Measurements from ENCODE around the gene SGO2.
"Not testable (repeated sequence)": the region's sequence is repeated elsewhere in the genome, so short reads cannot be mapped to it uniquely, and the experiment has no call there.

Gene SGO2

DNA sequence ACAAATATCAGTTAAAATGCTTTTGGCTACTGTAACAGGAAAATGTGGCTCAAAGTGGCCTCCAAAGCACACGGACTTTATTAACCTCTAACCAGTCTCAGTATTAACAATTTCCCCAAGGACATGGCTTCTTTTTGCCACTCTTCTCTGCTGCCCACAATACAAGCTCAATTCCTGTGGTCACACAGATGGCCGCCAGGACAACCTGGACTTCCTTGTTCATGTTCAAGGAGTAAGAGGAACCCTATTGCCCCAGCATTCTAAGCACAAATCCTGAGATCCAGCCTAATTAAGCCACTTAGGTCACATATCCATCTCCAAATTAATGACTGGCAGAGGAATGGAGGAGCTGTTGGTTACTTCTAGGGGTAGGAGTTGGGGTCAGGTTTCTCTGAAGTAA, 98.0 kb downstream of the SGO2 start:
- DNase-seq (ENCODE audit: low spot score): no peak

DNA sequence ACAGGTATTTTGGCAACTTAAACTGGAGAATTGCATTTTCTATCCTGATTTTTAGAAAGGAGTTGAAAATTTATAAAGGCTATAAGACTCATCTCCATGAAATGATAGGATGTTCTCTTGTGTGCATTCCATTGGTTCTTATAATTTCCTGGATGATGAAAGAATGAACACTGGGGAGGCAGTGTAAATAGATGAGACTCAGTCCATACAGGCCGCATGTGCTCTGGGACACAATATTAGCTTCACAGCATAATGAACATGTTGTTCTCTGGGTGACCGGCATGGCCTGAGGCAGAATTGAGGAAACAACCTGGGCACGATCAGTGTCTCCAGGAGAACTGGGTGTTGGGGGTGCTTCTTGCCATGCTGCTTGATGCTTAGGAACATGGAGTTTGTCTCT, 98.7 kb downstream of the SGO2 start:
- DNase-seq (ENCODE audit: low spot score): no peak

DNA sequence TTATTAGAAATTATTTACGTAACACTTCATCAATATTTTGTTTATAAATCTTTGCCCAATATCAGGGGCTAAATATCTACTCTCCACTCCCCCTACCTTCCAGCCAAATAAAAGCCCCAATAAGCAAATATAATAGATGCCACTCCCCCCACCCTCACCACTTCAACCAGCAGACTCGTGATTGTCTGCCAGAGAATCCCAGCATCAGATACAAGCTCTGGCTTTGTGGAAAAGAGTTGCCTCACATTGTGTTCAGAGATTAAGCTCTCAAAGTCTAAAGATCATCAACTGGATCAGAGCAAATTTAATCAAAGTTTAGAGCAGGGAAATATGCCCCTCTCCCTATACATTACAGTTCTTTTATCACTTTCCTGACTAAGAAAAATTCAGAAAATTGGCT, 99.3 kb downstream of the SGO2 start:
- DNase-seq (ENCODE audit: low spot score): no peak

DNA sequence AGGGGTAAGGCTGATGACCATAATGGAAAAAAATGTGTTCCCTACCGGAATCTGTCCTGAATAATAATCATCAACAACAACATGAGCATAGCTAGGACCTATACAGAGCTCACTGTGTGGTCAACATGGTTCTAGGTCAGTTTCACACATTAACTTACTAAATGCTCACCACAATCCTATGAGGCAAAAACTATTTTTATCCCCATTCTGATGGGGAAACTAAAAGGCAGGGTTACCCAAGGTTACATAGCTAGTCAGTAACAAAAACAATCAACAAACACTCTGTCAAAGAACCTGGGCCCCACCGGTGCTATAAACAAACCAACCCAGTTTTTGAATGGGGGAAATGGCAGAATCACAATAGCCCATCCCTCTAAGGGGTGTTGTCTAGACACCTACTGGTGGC, 100.0 kb downstream of the SGO2 start:
- no peak for DNase-seq (ENCODE audit: low spot score)

DNA sequence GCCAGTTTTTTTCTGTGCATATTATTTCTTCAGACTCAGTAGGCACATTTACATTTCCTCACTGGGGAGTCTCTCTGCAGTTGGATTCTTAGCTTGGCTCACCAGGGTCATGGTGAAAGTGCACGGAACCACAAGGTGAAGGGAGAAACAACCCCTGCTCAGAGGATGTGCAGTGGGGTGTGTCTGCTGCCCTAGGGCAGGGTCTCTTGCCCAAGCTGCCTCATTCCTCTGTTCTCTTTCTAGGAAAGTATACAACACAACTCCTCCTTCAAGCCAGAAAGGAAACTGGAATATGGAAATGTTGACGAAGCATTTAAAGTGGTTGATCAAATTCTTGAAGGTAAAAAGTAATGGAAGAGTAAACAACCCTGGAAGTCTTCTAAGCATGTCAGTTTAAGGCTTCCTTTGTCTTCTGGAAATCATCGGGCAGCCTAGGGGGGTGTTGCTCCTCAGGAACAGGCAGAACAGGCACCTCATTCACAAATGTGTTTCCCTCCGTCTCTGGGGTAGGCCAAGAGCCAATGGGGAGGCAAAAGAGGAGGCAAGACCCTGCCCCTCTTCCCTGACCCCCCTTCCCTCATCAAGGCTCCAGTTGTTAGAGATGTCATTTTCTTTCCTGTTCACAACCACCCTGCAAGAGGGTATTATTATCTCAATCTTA, 101.2 kb downstream of the SGO2 start:
- DNase-seq (ENCODE audit: low spot score): no peak

DNA sequence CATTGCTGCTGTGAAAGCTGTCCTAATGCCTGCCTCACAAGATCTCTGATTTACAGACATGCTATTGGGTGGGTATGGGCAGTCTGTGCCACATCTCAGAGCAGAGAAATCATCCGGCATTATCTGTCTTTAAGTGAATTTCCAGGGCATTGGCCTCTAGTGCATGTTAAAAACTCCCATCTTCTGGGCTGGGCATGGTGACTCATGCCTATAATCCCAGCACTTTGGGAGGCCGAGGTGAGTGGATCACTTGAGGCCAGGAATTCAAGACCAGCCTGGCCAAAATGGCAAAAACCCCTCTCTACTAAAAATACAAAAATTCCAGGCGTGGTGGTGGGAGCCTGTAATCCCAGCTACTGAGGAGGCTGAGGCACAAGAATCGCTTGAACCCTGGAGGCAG, 102.5 kb downstream of the SGO2 start:
- not testable (repeated sequence) for DNase-seq (ENCODE audit: low spot score)

DNA sequence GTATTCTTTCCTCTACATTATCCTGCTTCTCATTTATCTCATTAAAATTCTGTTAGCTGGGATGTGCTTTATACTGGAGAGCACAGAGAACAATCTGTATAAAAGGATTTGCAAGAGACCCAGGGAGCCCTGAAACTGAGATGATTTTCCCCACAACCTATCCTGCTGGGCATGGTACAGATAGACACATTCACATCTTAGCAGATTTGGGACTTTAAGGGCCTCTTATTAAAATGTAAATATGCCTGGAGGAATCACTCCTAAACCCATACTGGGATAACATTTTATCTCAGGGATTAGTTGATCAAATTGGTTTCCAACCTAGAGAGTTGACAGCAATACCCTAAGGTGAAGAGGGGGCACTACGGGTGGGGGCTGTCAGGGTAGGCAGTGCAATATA, 105.3 kb downstream of the SGO2 start:
- no peak for DNase-seq (ENCODE audit: low spot score)
